Measurements from ENCODE around the gene TMEM8B. TPM values are rescaled to one million over a fixed set of nuclear protein-coding genes. Genes with fewer than 3 reads are reported as not detected.

The TMEM8B gene
- total RNA-seq, 1 donor from 2014 or later: 9.0 TPM

GRCh38 chr9:35905912-35906679 lies 77.1 kb downstream of the TMEM8B start, which contains the start of gene HRCT1:
TSS of gene HRCT1 (plus strand) at chr9:35906202. CDS start at chr9:35906288, 86 bp downstream.
- Mint-ChIP-seq H3K4me3 (ENCODE audit: unreplicated experiment) (peak within 1 kb of the TSS; percentile 51), H3K9me3 (ENCODE audit: unreplicated experiment) (no peaks in the 10 kb centered on the region), H3K4me1 (ENCODE audit: unreplicated experiment) (peaks cover 75% of the 10 kb centered on the region), H3K36me3 (ENCODE audit: low read depth, unreplicated experiment) (peaks cover 7% of the 10 kb centered on the region), H3K27me3 (ENCODE audit: unreplicated experiment) (peaks cover 36% of the 10 kb centered on the region), H3K27ac (ENCODE audit: unreplicated experiment) (peak within 1 kb of the TSS; percentile 99)
- no peak for TF ChIP-seq CTCF (IDR thresholded peaks at IDR 0.05; ENCODE audit: unreplicated experiment)
- no peak for DNase-seq (ENCODE audit: low spot score)

- peak; percentile 15 for DNase-seq (ENCODE audit: low spot score)
- Mint-ChIP-seq H3K4me3 (ENCODE audit: unreplicated experiment) (peak overlapping the region; percentile 11), H3K36me3 (ENCODE audit: low read depth, unreplicated experiment) (peaks cover 7% of the 10 kb centered on the region)
These were observed 78.1 kb downstream of the TMEM8B start for GRCh38 chr9:35906923-35907699.

GRCh38 chr9:35907711-35908503 lies 78.9 kb downstream of the TMEM8B start:
- Mint-ChIP-seq H3K27ac (ENCODE audit: unreplicated experiment) (peak overlapping the region; percentile 99), H3K4me1 (ENCODE audit: unreplicated experiment) (peaks cover 81% of the 10 kb centered on the region), H3K36me3 (ENCODE audit: low read depth, unreplicated experiment) (peaks cover 10% of the 10 kb centered on the region), H3K9me3 (ENCODE audit: unreplicated experiment) (no peaks in the 10 kb centered on the region), H3K4me3 (ENCODE audit: unreplicated experiment) (peak overlapping the region; percentile 91), H3K27me3 (ENCODE audit: unreplicated experiment) (peaks cover 34% of the 10 kb centered on the region)
- TF ChIP-seq CTCF (IDR thresholded peaks at IDR 0.05; ENCODE audit: unreplicated experiment): no peak
- DNase-seq (ENCODE audit: low spot score): peak; percentile 77

More at GRCh38 chr9:35906923-35907699, 78.1 kb downstream of the TMEM8B start:
- H3K27ac Mint-ChIP-seq (ENCODE audit: unreplicated experiment): peak overlapping the region; percentile 99
- peaks cover 83% of the 10 kb centered on the region for H3K4me1 Mint-ChIP-seq (ENCODE audit: unreplicated experiment)
- H3K9me3 Mint-ChIP-seq (ENCODE audit: unreplicated experiment): no peaks in the 10 kb centered on the region
- no peak for TF ChIP-seq CTCF (IDR thresholded peaks at IDR 0.05; ENCODE audit: unreplicated experiment)
- peaks cover 37% of the 10 kb centered on the region for H3K27me3 Mint-ChIP-seq (ENCODE audit: unreplicated experiment)

GRCh38 chr9:35908504-35909125 lies 79.6 kb downstream of the TMEM8B start:
- peaks cover 34% of the 10 kb centered on the region for H3K27me3 Mint-ChIP-seq (ENCODE audit: unreplicated experiment)
- no peak for TF ChIP-seq CTCF (IDR thresholded peaks at IDR 0.05; ENCODE audit: unreplicated experiment)
- DNase-seq (ENCODE audit: low spot score): peak; percentile 15
- peak overlapping the region; percentile 99 for H3K27ac Mint-ChIP-seq (ENCODE audit: unreplicated experiment)
- H3K36me3 Mint-ChIP-seq (ENCODE audit: low read depth, unreplicated experiment): peaks cover 10% of the 10 kb centered on the region
- H3K4me1 Mint-ChIP-seq (ENCODE audit: unreplicated experiment): peaks cover 77% of the 10 kb centered on the region
- H3K4me3 Mint-ChIP-seq (ENCODE audit: unreplicated experiment): peak overlapping the region; percentile 91
- no peaks in the 10 kb centered on the region for H3K9me3 Mint-ChIP-seq (ENCODE audit: unreplicated experiment)
